ENCODE measurements around the gene CELA2A. TPM values are rescaled to one million over a fixed set of nuclear protein-coding genes. Genes with fewer than 3 reads are reported as not detected.
"Not testable (repeated sequence)": the region's sequence is repeated elsewhere in the genome, so short reads cannot be mapped to it uniquely, and the experiment has no call there.

The CELA2A gene
- total RNA-seq, 1 donor from 2014 or later: not detected

GRCh38 chr1:15426492-15427279 lies 29.8 kb upstream of the CELA2A start:
- Mint-ChIP-seq H3K27ac (no peak overlapping the region), H3K4me3 (no peak overlapping the region), H3K4me1 (peaks cover 11% of the 10 kb centered on the region), H3K9me3 (no peaks in the 10 kb centered on the region), H3K27me3 (ENCODE audit: low read depth) (no peaks in the 10 kb centered on the region), H3K36me3 (peaks cover 4% of the 10 kb centered on the region)
- no peak for DNase-seq (ENCODE audit: low spot score in 2 of 2, unreplicated experiment in 2 of 2)
- no peak for TF ChIP-seq CTCF (IDR thresholded peaks at IDR 0.05; ENCODE audit: unreplicated experiment)

GRCh38 chr1:15427280-15427666 lies 29.3 kb upstream of the CELA2A start:
- no peak overlapping the region for H3K27ac Mint-ChIP-seq
- no peaks in the 10 kb centered on the region for H3K9me3 Mint-ChIP-seq
- DNase-seq (ENCODE audit: low spot score in 2 of 2, unreplicated experiment in 2 of 2): no peak
- peaks cover 11% of the 10 kb centered on the region for H3K4me1 Mint-ChIP-seq
- H3K27me3 Mint-ChIP-seq (ENCODE audit: low read depth): no peaks in the 10 kb centered on the region
- no peak for TF ChIP-seq CTCF (IDR thresholded peaks at IDR 0.05; ENCODE audit: unreplicated experiment)
- H3K4me3 Mint-ChIP-seq: no peak overlapping the region
- peaks cover 4% of the 10 kb centered on the region for H3K36me3 Mint-ChIP-seq

GRCh38 chr1:15428252-15428651 lies 28.3 kb upstream of the CELA2A start:
- H3K4me1 Mint-ChIP-seq: peaks cover 15% of the 10 kb centered on the region
- H3K9me3 Mint-ChIP-seq; H3K27ac Mint-ChIP-seq; H3K27me3 Mint-ChIP-seq (ENCODE audit: low read depth); H3K36me3 Mint-ChIP-seq; H3K4me3 Mint-ChIP-seq; DNase-seq (ENCODE audit: low spot score in 2 of 2, unreplicated experiment in 2 of 2): not testable (repeated sequence)

GRCh38 chr1:15428815-15429435 lies 27.6 kb upstream of the CELA2A start:
- no peaks in the 10 kb centered on the region for H3K27me3 Mint-ChIP-seq (ENCODE audit: low read depth)
- H3K9me3 Mint-ChIP-seq: no peaks in the 10 kb centered on the region

GRCh38 chr1:15429701-15430149 lies 26.8 kb upstream of the CELA2A start:
- H3K4me3 Mint-ChIP-seq: no peak overlapping the region
- H3K27ac Mint-ChIP-seq: no peak overlapping the region
- no peaks in the 10 kb centered on the region for H3K9me3 Mint-ChIP-seq
- DNase-seq (ENCODE audit: low spot score in 2 of 2, unreplicated experiment in 2 of 2): no peak
- TF ChIP-seq CTCF (IDR thresholded peaks at IDR 0.05; ENCODE audit: unreplicated experiment): no peak
- H3K27me3 Mint-ChIP-seq (ENCODE audit: low read depth): no peaks in the 10 kb centered on the region
- peaks cover 15% of the 10 kb centered on the region for H3K4me1 Mint-ChIP-seq
- H3K36me3 Mint-ChIP-seq: peaks cover 4% of the 10 kb centered on the region

More at GRCh38 chr1:15428815-15429435, 27.6 kb upstream of the CELA2A start:
- DNase-seq (ENCODE audit: low spot score in 2 of 2, unreplicated experiment in 2 of 2): no peak
- Mint-ChIP-seq H3K4me3 (no peak overlapping the region), H3K4me1 (peaks cover 15% of the 10 kb centered on the region), H3K27ac (no peak overlapping the region), H3K36me3 (peaks cover 4% of the 10 kb centered on the region)
- TF ChIP-seq CTCF (IDR thresholded peaks at IDR 0.05; ENCODE audit: unreplicated experiment): no peak

Measured in mesothelial cell of epicardium (in vitro differentiated cells).